Measurements from ENCODE around the gene ANXA6.
"Not testable (repeated sequence)": the region's sequence is repeated elsewhere in the genome, so short reads cannot be mapped to it uniquely, and the experiment has no call there.

Gene ANXA6

DNA sequence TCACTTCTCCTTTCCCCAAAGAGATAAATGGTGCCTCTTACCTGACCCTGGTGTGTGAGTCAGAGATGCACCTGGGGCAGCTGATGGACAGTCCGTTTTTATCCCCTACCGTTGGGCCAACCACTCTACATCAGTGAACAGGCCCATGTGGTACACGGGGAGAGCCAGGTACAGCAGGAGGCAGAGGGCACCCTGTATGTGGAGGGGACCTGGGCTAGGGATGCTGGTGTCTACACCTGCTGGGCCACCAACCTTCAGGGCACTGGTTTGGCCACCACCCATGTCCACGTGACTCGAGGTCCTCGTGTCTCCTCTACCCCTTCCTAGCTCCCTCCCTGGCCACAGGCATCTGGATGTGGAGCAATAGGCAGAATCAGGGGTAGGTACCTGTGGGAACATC is 22.7 kb upstream of the ANXA6 start:
- DNase-seq (ENCODE audit: low read depth): no peak

DNA sequence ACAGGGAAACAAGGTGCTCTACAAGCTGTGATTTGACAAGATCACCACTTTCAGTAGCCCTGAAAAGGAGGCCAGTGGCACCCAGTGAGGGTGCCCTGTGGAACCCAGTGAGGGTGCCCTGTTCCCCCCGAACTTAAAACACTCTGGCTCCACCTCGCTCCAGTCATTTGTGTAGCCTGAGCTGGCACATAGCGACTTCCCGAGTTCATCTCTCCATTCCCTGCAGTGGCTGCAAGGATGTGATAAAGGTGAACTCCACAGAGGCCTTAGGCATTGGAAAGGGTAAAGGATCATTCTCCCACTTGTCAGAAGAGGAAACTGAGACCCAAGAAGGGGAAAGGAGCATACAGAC is 21.9 kb upstream of the ANXA6 start:
- no peak for DNase-seq (ENCODE audit: low read depth)

- no peak for DNase-seq (ENCODE audit: low read depth)
Measured at GRCh38 chr5:151178777-151179488, 21.4 kb upstream of the ANXA6 start.

DNA sequence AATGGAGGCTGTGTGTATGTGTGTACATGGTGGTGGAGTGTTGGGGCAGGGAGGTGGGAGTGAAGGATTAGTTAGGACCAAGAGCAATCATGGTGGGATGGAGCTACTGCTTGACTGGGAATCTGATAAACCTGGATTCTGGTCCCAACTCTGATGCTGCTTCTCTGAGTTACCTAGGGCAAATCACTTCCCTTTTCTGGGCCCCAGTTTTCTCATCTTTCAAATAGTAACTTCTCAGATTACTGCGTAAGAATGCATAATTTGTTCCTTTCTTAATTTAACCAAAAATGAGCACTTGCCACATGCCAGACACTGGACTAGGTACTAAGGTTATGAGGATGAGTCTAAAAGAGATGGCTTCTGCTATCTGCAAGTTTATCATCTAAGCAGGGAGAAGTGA is 20.8 kb upstream of the ANXA6 start:
- no peak for DNase-seq (ENCODE audit: low read depth)

DNA sequence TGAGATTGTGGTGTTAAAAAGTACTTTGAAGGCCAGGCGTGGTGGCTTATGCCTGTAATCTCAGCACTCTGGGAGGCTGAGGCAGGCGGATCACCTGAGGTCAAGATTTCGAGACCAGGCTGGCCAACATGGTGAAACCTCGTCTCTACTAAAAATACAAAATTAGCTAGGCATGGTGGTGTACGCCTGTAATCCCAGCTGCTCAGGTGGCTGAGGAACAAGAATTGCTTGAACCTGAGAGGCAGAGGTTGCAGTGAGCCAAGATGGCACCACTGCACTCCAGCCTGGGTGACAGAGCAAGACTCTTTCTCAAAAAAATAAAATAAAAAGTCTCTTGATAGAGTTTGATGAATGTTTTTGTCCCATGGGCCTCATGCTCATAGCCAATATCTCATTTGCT is 18.7 kb upstream of the ANXA6 start:
- not testable (repeated sequence) for DNase-seq (ENCODE audit: low read depth)

DNA sequence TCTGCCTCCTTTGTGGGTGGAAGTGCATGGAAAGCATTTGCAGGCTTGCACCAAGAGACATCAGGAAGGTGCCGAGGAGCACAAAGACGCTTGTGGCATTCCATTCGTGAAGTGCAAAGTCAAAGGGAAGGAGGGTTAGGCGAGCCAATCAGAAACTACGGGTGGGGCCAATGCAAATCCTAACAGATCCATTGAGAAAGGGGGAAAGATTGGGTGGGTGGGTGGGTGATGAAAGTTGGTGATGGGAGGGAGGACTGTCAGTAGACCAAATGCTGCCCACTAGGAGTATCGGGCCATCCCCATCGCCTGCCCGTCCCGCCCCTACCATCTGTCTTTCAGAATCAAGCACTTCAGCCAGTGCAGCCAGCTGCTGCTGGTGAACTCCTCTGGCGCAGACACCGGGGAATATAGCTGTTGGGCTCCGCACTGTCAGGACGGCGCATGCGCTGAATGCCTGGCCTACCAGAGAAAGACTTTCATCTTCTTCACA is 17.1 kb upstream of the ANXA6 start:
- DNase-seq (ENCODE audit: low read depth): no peak

GRCh38 chr5:151173711-151174611 is 16.4 kb upstream of the ANXA6 start:
- DNase-seq (ENCODE audit: low read depth): no peak

- no peak for DNase-seq (ENCODE audit: low read depth)
Measured at GRCh38 chr5:151171529-151171928, 13.9 kb upstream of the ANXA6 start.

- no peak for DNase-seq (ENCODE audit: low read depth)
Measured at GRCh38 chr5:151168602-151169344, 11.2 kb upstream of the ANXA6 start.

- DNase-seq (ENCODE audit: low read depth): no peak
Measured at GRCh38 chr5:151167022-151167421, 9.4 kb upstream of the ANXA6 start.

DNA sequence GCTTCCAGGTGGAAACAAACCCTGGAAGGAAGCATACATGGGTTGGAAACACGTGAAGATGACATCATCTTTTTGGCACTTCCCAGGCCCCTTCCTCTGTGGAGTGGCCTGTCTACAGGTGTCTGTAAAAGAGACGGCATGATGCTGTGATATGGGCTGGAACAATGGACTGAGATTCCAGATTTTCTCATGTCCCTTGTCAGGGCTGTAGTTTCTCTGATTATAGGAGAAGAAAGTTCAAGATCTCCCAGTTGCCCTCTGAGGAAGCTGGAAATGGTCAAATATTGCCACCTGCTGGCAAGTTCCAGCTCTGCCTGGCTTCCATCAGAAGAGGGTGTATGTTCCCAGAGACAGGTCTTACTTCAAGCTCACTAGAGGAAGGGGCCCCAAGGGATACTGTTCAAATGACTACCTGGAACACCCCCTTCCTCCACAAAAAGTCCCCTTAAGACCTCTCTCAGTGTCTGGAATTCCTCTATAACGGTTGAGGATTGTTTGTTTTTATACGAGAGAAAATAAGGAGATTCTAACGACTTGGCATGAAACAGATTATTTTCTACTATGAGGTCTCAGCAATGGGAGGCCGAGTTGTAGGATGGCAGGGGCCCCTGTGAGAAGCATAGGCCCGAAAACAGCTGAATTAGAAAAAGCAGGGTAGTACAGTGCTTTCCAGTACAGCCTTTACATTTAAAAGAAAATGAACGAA is 7.3 kb upstream of the ANXA6 start:
- peak; percentile 46 for DNase-seq (ENCODE audit: low read depth)

DNA sequence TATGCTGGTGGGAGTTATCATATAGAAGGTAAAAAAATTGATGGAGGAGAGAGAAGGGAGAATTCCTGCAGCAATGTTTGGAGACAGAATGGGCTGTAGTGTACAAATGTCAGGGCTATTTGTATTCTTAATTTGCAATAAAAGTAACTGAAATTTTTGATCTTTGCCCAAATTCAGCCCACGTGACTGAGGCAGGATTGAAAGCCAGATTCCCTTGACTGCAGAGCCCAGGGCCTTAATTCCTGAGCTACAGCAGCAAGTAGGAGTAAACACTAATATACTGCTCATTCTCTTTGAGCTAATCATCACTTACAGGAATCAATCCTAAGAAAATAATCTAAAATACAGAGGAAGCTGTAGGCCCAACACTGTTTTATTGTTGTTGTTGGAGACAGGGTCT is 5.2 kb upstream of the ANXA6 start:
- DNase-seq (ENCODE audit: low read depth): no peak

DNA sequence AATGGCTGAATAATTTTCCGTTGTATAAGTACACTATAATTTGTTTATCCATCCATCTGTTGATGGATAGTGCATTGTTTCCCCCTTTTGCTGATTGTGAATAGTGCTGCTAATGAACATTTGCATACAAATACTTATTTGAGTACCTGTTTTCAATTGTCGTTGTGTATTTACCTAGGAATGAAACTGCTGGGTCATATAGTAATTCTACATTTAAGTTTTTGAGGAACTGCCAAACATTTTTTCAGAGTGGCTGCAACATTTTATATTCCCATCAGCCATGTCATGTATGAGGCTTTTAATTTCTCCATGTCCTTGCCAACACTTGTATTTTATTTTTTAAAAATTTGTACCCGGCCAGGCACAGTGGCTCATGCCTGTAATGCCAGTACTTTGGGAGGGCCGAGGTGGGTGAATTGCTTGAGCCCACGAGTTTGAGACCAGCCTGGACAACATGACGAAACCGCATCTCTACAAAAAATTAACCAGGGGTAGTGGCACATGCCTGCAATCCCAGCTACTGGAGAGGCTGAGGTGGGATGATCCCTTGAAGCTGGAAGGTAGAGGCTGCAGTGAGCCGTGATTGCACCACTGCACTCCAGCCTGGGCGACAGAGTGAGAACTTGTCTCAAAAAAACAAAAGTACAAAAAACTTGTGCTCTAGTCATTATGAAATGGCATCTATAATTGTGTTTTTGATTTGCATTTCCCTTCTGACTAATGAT is 2.2 kb upstream of the ANXA6 start:
- no peak for DNase-seq (ENCODE audit: low read depth)

GRCh38 chr5:151158287-151158661 is 695 bp upstream of the ANXA6 start:
- DNase-seq (ENCODE audit: low read depth): no peak

GRCh38 chr5:151156507-151157420 is 815 bp downstream of the ANXA6 start:
- no peak for DNase-seq (ENCODE audit: low read depth)

- DNase-seq (ENCODE audit: low read depth): no peak
Measured at GRCh38 chr5:151155775-151156506, 1.6 kb downstream of the ANXA6 start.

DNA sequence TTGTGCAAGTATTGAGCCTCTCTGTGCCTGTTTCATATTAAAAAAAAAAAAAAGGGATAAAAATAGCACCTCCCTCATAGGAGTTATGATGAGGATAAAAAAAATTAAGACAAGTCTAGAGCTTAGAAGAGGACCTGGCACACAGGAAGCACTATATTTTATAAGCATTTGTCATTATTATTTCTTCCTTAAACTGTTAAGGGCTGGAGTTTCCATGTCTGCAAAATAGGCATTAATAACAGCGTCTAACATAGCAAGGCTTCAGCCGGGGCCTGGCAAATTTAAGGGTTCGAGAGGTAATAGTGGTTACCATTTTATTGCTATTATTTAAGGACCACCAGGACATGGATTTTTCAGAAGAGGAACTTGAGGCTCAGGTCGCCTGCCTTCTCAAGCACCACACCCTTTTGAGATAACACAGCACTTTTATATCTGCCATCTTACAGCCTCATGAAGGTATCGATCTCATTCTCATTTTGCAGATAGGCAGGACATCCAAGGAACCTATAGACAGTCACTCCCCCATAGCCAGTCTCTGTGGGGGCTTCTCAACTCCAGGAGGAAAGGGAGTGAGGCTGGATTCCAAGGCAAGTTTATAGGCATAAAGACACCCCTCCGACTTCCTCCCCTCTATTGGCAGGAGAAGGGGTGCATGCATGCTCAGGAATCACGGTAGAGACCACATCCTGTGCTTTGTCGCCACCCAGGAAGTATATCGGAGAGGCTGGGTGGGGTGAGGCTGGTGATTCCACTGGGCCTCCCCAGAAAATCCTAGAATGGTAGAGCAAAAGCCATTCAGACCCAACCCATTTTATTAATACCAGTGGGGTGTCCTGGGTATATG is 2.4 kb downstream of the ANXA6 start:
- no peak for DNase-seq (ENCODE audit: low read depth)

DNA sequence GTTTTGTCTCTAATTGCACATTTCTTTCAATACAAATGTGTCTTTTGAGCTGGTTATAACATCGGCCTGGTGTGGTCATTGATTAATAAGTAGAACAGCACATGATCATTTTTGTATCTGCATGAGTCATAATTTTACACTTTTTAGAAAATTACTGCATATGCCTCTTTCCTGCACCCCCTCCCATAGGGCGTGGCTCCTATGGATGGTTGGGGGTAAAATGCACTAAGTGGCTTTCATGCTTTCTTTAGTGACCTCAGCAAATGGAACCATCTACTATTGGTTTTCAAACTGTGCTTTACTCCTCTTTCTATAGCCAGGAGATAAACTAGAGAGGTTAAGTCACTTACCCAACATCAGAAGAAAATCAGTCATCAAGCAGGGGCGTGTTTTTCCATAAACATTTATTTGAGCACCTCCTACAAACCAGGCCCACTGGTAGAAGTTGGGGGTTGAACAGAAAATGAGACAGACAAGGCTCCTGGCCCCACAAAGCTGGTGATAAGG is 3.8 kb downstream of the ANXA6 start:
- no peak for DNase-seq (ENCODE audit: low read depth)
